IMR-90 (cell line): ENCODE results near the gene NCS1. TPM values are rescaled to one million over a fixed set of nuclear protein-coding genes. Genes with fewer than 3 reads are reported as not detected.

Source experiments
- ATAC-seq: fragments of 200-7000 bp; cut with Tn5 transposase; 2 replicates; pipeline ENCODE4 v1.9.1; 2020; ENCODE audit warnings: low read depth, mild to moderate bottlenecking, moderate library complexity
- BruUV-seq: library from RNA; stranded (reverse); fragments of 400-500 nt; replicated peaks from 2 replicates; lab custom pipeline; 2021; lab: Mats Ljungman, UMichigan
- CTCF ChIA-PET: fragments of 300-600 bp; formaldehyde crosslinking; extraction: SDS; loops from one replicate; lab custom pipeline; 2021; ENCODE audit warnings: antibody characterized with exemption; lab: Yijun Ruan, JAX
- POLR2A ChIA-PET: fragments of 300-600 bp; sonication (Branson Sonifier 250); formaldehyde crosslinking; loops from one replicate; lab custom pipeline; 2022; ENCODE audit warnings: antibody characterized with exemption; ENCODE audit not compliant: unreplicated experiment; lab: Charles Lee
- DNase-seq: peaks from one replicate; pipeline ENCODE4 v3.0.0; 2013
- H2AFZ ChIP-seq: replicated peaks from 2 replicates; pipeline ENCODE3; 2013; ENCODE audit warnings: low read length, mild to moderate bottlenecking; ENCODE audit not compliant: poor library complexity
- H2AK5ac ChIP-seq: 2 replicates; pipeline ENCODE4 v1.6.1; 2013; ENCODE audit warnings: low read depth, low read length, inconsistent platforms
- H2AK9ac ChIP-seq: replicated peaks from 2 replicates; pipeline ENCODE3; 2013; ENCODE audit warnings: mild to moderate bottlenecking, low read depth, low read length, moderate library complexity; ENCODE audit not compliant: poor library complexity
- H2BK120ac ChIP-seq: 2 replicates; pipeline ENCODE4 v1.6.1; 2013; ENCODE audit warnings: low read depth, low read length, inconsistent platforms
- H2BK15ac ChIP-seq: 3 replicates; pipeline ENCODE4 v1.6.1; 2013; ENCODE audit warnings: low read depth, low read length, inconsistent platforms
- H2BK20ac ChIP-seq: 2 replicates; pipeline ENCODE4 v1.6.1; 2013; ENCODE audit warnings: low read depth, mild to moderate bottlenecking, inconsistent platforms, low read length, moderate library complexity
- H2BK5ac ChIP-seq: 2 replicates; pipeline ENCODE4 v1.6.1; 2013; ENCODE audit warnings: mild to moderate bottlenecking, low read depth, low read length, inconsistent platforms; ENCODE audit not compliant: poor library complexity, severe bottlenecking
- H3K14ac ChIP-seq: replicated peaks from 2 replicates; pipeline ENCODE4 v1.6.1; 2013; ENCODE audit warnings: low read depth, low read length, inconsistent platforms
- H3K18ac ChIP-seq: 2 replicates; pipeline ENCODE4 v1.6.1; 2013; ENCODE audit warnings: low read depth, low read length, control low read depth
- H3K23ac ChIP-seq: 2 replicates; pipeline ENCODE4 v1.6.1; 2013; ENCODE audit warnings: low read depth, low read length, inconsistent platforms
- H3K27ac ChIP-seq: 2 replicates; pipeline ENCODE4 v1.5.1; 2013; ENCODE audit warnings: mild to moderate bottlenecking, control low read depth, low read length; ENCODE audit not compliant: insufficient read depth
- H3K27me3 ChIP-seq: 2 replicates; pipeline ENCODE4 v1.6.1; 2013; ENCODE audit warnings: low read length; ENCODE audit not compliant: control insufficient read depth, insufficient read depth
- H3K36me3 ChIP-seq: 2 replicates; pipeline ENCODE4 v1.6.1; 2013; ENCODE audit warnings: low read length, mixed read lengths; ENCODE audit not compliant: control insufficient read depth, insufficient read depth
- H3K4ac ChIP-seq: 2 replicates; pipeline ENCODE4 v1.6.1; 2013; ENCODE audit warnings: low read depth, low read length, inconsistent platforms
- H3K4me1 ChIP-seq: 2 replicates; pipeline ENCODE4 v1.6.1; 2013; ENCODE audit warnings: low read length, mixed read lengths; ENCODE audit not compliant: control insufficient read depth, insufficient read depth
- H3K4me2 ChIP-seq: 2 replicates; pipeline ENCODE4 v1.6.1; 2013; ENCODE audit warnings: low read depth, mild to moderate bottlenecking, control low read depth, low read length, moderate library complexity
- H3K4me3 ChIP-seq: 2 replicates; pipeline ENCODE4 v1.5.1; 2013; ENCODE audit warnings: low read depth, mild to moderate bottlenecking, control low read depth, low read length, moderate library complexity; ENCODE audit not compliant: insufficient read depth
- H3K56ac ChIP-seq: 2 replicates; pipeline ENCODE4 v1.6.1; 2013; ENCODE audit warnings: low read length, inconsistent platforms; ENCODE audit not compliant: insufficient read depth; ENCODE audit errors: extremely low read depth
- H3K79me1 ChIP-seq, 2 experiments: 2 replicates each; pipeline ENCODE4 v1.6.1; 2013; ENCODE audit warnings: low read length in 2 of 2, inconsistent platforms in 1 of 2, low read depth in 1 of 2
- H3K9ac ChIP-seq: 2 replicates; pipeline ENCODE4 v1.6.1; 2013; ENCODE audit warnings: low read depth, low read length, control low read depth
- H3K9me1 ChIP-seq: 2 replicates; pipeline ENCODE4 v1.6.1; 2013; ENCODE audit warnings: low read length, inconsistent platforms; ENCODE audit not compliant: insufficient read depth
- H3K9me3 ChIP-seq: 2 replicates; pipeline ENCODE4 v1.6.1; 2013; ENCODE audit warnings: low read length; ENCODE audit not compliant: control insufficient read depth, insufficient read depth
- H4K20me1 ChIP-seq: 2 replicates; pipeline ENCODE4 v1.6.1; 2013; ENCODE audit warnings: low read length, inconsistent platforms; ENCODE audit not compliant: insufficient read depth
- H4K5ac ChIP-seq: 2 replicates; pipeline ENCODE4 v1.6.1; 2013; ENCODE audit warnings: mild to moderate bottlenecking, low read depth, low read length, control low read depth
- H4K8ac ChIP-seq, 2 experiments: 2 replicates each; pipeline ENCODE4 v1.6.1; 2013; ENCODE audit warnings: low read depth in 2 of 2, low read length in 2 of 2, control low read depth in 1 of 2, inconsistent platforms in 1 of 2
- H4K91ac ChIP-seq: 2 replicates; pipeline ENCODE4 v1.6.1; 2013; ENCODE audit warnings: low read depth, low read length, inconsistent platforms; ENCODE audit not compliant: insufficient read depth
- BHLHE40 ChIP-seq: fragments of 150-350 bp; IDR thresholded peaks from 2 replicates; pipeline ENCODE4 v1.6.1; 2016; ENCODE audit warnings: mild to moderate bottlenecking, low read depth, low read length
- CEBPB ChIP-seq: IDR thresholded peaks from 2 replicates; pipeline ENCODE4 v1.6.1; 2012; ENCODE audit warnings: low read depth, low read length, improper control_type of control experiment
- CHD1 ChIP-seq: IDR thresholded peaks from 2 replicates; pipeline ENCODE4 v1.6.1; 2012; ENCODE audit warnings: low read depth, low read length, improper control_type of control experiment
- CTCF ChIP-seq: conservative IDR thresholded peaks from 2 replicates; pipeline ENCODE4 v1.5.1; 2012; ENCODE audit warnings: mild to moderate bottlenecking, low read depth, low read length, improper control_type of control experiment
- ELK1 ChIP-seq: fragments of 150-350 bp; IDR thresholded peaks from 2 replicates; pipeline ENCODE4 v1.6.1; 2016; ENCODE audit warnings: low read depth, mild to moderate bottlenecking, low read length, moderate library complexity, borderline replicate concordance
- FOS ChIP-seq: fragments of 150-350 bp; IDR thresholded peaks from 2 replicates; pipeline ENCODE4 v1.6.1; 2016; ENCODE audit warnings: low read depth, low read length
- MAFK ChIP-seq: IDR thresholded peaks from 2 replicates; pipeline ENCODE4 v1.6.1; 2012; ENCODE audit warnings: low read depth, low read length, improper control_type of control experiment
- MAZ ChIP-seq: IDR thresholded peaks from 2 replicates; pipeline ENCODE4 v1.6.1; 2012; ENCODE audit warnings: low read depth, mild to moderate bottlenecking, low read length, improper control_type of control experiment, moderate library complexity, borderline replicate concordance
- MXI1 ChIP-seq: IDR thresholded peaks from 2 replicates; pipeline ENCODE4 v1.6.1; 2012; ENCODE audit warnings: low read depth, mild to moderate bottlenecking, low read length, moderate library complexity, borderline replicate concordance
- NFE2L2 ChIP-seq: fragments of 150-350 bp; IDR thresholded peaks from 2 replicates; pipeline ENCODE4 v1.6.1; 2016; ENCODE audit warnings: low read depth, mild to moderate bottlenecking, low read length
- POLR2A ChIP-seq: IDR thresholded peaks from 2 replicates; pipeline ENCODE4 v1.6.1; 2012; ENCODE audit warnings: mild to moderate bottlenecking, low read depth, low read length
- RAD21 ChIP-seq: IDR thresholded peaks from 2 replicates; pipeline ENCODE4 v1.6.1; 2012; ENCODE audit warnings: low read length, improper control_type of control experiment
- RCOR1 ChIP-seq: IDR thresholded peaks from 2 replicates; pipeline ENCODE4 v1.6.1; 2012; ENCODE audit warnings: mild to moderate bottlenecking, low read length, improper control_type of control experiment; ENCODE audit not compliant: insufficient replicate concordance
- RFX5 ChIP-seq: IDR thresholded peaks from 2 replicates; pipeline ENCODE4 v1.8.0; 2012; ENCODE audit warnings: low read depth, mild to moderate bottlenecking, low read length, moderate library complexity
- SMC3 ChIP-seq: fragments of 150-350 bp; IDR thresholded peaks from 2 replicates; pipeline ENCODE4 v1.6.1; 2016; ENCODE audit warnings: low read depth, mild to moderate bottlenecking, antibody characterized with exemption, low read length, moderate library complexity
- USF2 ChIP-seq: fragments of 150-350 bp; IDR thresholded peaks from 2 replicates; pipeline ENCODE4 v1.6.1; 2017; ENCODE audit warnings: mild to moderate bottlenecking, antibody characterized with exemption, low read length, low read depth
- WGBS, 2 experiments: methylation state at CpG; one replicate each; pipeline versions ENCODE4 v1.1.5 to v1.1.7; 2013; ENCODE audit warnings: missing lambda C conversion rate in 2 of 2; ENCODE audit not compliant: insufficient read length in 1 of 2; ENCODE audit errors: extremely low coverage in 2 of 2; 5-methylcytosine and 5-hydroxymethylcytosine counted together
- dilution Hi-C: fragments of 300-500 bp; cut with HindIII; formaldehyde crosslinking; loops from one replicate; pipeline ENCODE4 v1.14.3; 2018; ENCODE audit warnings: low sequenced_read_pairs; ENCODE audit not compliant: unreplicated experiment
- in situ Hi-C: fragments of 300-500 bp; cut with MboI; formaldehyde crosslinking; loops from 3 replicates; pipeline ENCODE4 v1.14.3; 2019; ENCODE audit warnings: low sequenced_read_pairs, inconsistent platforms, mixed read lengths
- intact Hi-C: fragments of 100-400 bp; cut with micrococcal nuclease; formaldehyde crosslinking; loops from 2 replicates; pipeline ENCODE4 v1.10.0; 2022
- polyA plus RNA-seq, 3 experiments: library from polyadenylated mRNA; depleted of rRNA; stranded (reverse); fragments of >200 nt; gene quantifications; 2 replicates each; pipeline ENCODE4 v1.2.3, GENCODE V29; 2012; ENCODE audit warnings: low replicate concordance in 1 of 3
- total RNA-seq: library from RNA; depleted of rRNA; stranded (reverse); fragments of >200 nt; gene quantifications from 2 replicates; pipeline ENCODE4 v1.2.3, GENCODE V29; 2012

NCS1 gene
- total and polyA plus RNA-seq, 2 of the 4 experiments (the other 2 are of a cell fraction) = 41.0 to 60.5 TPM

GRCh38 chr9:130160862-130161470 is 11.2 kb upstream of the NCS1 start:
- Histone ChIP-seq H4K8ac (no peak overlapping the region), H2BK15ac (no peak overlapping the region), H3K56ac (no peak overlapping the region), H2BK20ac (no peak overlapping the region), H3K36me3 (no peaks in the 10 kb centered on the region), H3K23ac (no peak overlapping the region), H2AK9ac (no peak overlapping the region), H3K4me3 (no peak overlapping the region), H3K14ac (no peak overlapping the region), H3K27me3 (no peaks in the 10 kb centered on the region; the same call in 1 of the 2 replicates), H3K4me2 (no peak overlapping the region), H4K5ac (no peak overlapping the region), H3K79me1 (no peaks in the 10 kb centered on the region), H2AFZ (no peak overlapping the region), H4K20me1 (no peaks in the 10 kb centered on the region), H2BK5ac (no peak overlapping the region), H3K18ac (no peak overlapping the region), H3K27ac (no peak overlapping the region), H3K4me1 (no peaks in the 10 kb centered on the region), H2BK120ac (no peak overlapping the region), H2AK5ac (no peak overlapping the region), H3K4ac (no peak overlapping the region), H3K9me3 (no peaks in the 10 kb centered on the region), H4K91ac (no peak overlapping the region), H3K9me1 (no peaks in the 10 kb centered on the region), H3K9ac (no peak overlapping the region)
- POLR2A ChIA-PET = no interaction called here
- DNase-seq (no peak), ATAC-seq (no peak)
- no CpG with 5 or more reads among the region's 3 CpGs for WGBS, 2 experiments
- in situ Hi-C loops = no loop called here
- CTCF ChIA-PET = no interaction called here
- dilution Hi-C loops = no loop called here
- intact Hi-C loops = no loop called here
- no peak for TF ChIP-seq CTCF
- no peak for TF ChIP-seq RFX5
- TF ChIP-seq NFE2L2 = no peak
- no peak for TF ChIP-seq ELK1
- TF ChIP-seq SMC3 = no peak
- no peak for TF ChIP-seq FOS
- TF ChIP-seq CHD1 = no peak
- TF ChIP-seq RAD21 = no peak
- no peak for TF ChIP-seq MXI1
- no peak for TF ChIP-seq RCOR1
- TF ChIP-seq USF2 = no peak
- no peak for TF ChIP-seq POLR2A
- no peak for TF ChIP-seq MAZ
- no peak for TF ChIP-seq CEBPB
- TF ChIP-seq BHLHE40 = no peak
- TF ChIP-seq MAFK = no peak
- no TSS peak for BruUV-seq
